ENCODE data around the gene GPR87. TPM values are rescaled to one million over a fixed set of nuclear protein-coding genes. Genes with fewer than 3 reads are reported as not detected.

GPR87 gene, protein sequence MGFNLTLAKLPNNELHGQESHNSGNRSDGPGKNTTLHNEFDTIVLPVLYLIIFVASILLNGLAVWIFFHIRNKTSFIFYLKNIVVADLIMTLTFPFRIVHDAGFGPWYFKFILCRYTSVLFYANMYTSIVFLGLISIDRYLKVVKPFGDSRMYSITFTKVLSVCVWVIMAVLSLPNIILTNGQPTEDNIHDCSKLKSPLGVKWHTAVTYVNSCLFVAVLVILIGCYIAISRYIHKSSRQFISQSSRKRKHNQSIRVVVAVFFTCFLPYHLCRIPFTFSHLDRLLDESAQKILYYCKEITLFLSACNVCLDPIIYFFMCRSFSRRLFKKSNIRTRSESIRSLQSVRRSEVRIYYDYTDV
- polyA plus RNA-seq (2013, experiment 1 of 2) = not detected
- not detected for polyA plus RNA-seq (2013, experiment 2 of 2)

DNA sequence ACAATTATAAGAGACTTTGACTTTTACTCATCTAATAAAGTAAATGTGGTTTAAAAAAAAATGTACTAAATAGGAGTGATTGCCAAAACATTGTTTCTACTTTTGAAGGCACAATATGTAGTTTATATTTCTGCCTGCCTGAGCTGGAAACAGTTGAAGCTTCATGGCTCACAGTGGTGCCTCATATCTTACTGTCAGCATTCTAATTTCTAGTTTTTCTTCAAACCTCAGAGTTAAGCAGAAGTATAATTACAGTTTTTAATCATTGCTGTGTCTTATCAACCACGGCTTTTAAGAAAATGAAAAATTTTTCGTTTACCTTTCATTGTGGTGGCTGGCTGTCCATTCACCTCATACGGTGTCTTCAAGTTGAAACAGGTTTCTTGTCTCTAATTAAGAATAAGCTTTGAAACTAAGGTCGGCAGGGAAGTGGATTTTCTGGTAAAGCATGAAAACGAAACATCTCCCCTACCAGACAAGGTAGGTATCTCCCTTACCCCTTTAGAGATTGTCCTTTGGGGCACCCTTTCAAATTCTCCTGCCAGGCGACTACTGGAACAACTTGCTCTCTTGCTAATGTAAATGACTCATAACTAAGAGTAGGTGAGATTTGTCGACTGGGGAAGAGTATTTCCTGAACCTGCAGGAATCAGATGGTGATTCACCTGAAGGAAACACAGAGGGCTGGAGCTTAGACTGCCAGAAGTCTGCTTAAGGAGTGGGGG is at the start of gene GPR87:
Gene GPR87, minus strand, starts transcription at position 554 of the 725 bp plus-strand sequence. CDS start 16,720 bp downstream, outside the sequence.
- H3K27me3 ChIP-seq (ENCODE audit: insufficient read depth, low read length) = no peaks in the 10 kb centered on the region
- no peak within 1 kb of the TSS for H3K9ac ChIP-seq (ENCODE audit: low read depth, low read length)
- H3K9me3 ChIP-seq (ENCODE audit: insufficient read depth, low read depth, low read length) = no peaks in the 10 kb centered on the region
- peak within 1 kb of the TSS; percentile 44 for H3K27ac ChIP-seq (ENCODE audit: low read depth, low read length)
- H3K4me3 ChIP-seq (ENCODE audit: low read length) = no peak within 1 kb of the TSS; the same call in 1 of the 2 replicates
- peaks cover 55% of the 10 kb centered on the region for H3K4me1 ChIP-seq (ENCODE audit: insufficient read depth, low read length)
- H3K36me3 ChIP-seq (ENCODE audit: insufficient read depth, low read length) = no peaks in the 10 kb centered on the region
- 78% methylated on average over 6 of the region's 7 CpGs for WGBS

DNA sequence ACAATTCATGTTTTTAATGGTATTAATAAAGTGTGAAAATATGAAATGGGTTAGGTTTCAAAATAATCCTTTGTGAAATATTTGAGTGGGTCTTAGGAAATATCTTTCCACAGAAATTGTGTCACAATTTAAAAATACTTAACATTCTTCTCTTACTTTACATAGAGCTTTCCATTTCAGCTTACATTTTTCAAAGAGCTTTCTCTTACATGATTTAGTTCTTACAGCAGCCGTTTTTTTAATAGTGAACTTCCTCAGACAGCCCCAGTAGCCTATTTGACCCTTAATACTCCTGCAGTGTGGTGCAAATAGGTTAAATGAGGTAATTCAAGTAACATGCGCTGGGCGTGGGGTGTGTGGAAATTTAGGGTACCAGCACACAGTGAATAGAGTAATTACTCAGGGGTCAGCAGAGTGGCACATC is 46.1 kb upstream of the GPR87 start:
- Histone ChIP-seq H3K36me3 (ENCODE audit: insufficient read depth, low read length) (peaks cover 29% of the 10 kb centered on the region), H3K4me3 (ENCODE audit: low read length) (no peak overlapping the region), H3K9ac (ENCODE audit: low read depth, low read length) (no peak overlapping the region), H3K27me3 (ENCODE audit: insufficient read depth, low read length) (no peaks in the 10 kb centered on the region), H3K27ac (ENCODE audit: low read depth, low read length) (no peak overlapping the region), H3K4me1 (ENCODE audit: insufficient read depth, low read length) (peaks cover 20% of the 10 kb centered on the region), H3K9me3 (ENCODE audit: insufficient read depth, low read depth, low read length) (no peaks in the 10 kb centered on the region)
- WGBS = 94% methylated on average over 3 of the region's 3 CpGs

DNA sequence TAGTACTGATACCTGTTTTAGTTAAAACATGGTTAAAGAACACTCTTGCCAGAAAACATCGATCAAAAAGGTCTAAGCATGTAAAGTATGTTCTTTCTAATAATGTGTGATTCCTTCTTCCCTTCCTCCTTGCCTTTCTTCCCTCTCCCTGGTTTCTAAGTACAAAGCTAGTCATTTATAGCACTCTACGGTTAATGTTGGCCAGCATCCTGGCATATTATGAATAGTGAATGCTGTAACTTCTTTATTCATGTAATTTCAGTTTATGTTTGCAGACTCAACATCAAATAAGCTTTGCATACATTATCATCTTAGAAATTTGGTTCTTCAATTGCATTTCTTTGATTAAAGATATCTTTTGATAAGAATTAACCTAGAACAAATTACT is 40.8 kb upstream of the GPR87 start:
- H3K4me1 ChIP-seq (ENCODE audit: insufficient read depth, low read length) = 0 out of 2 replicates have a peak, but pooled peaks cover 8% of the 10 kb centered on the region
- no peaks in the 10 kb centered on the region for H3K9me3 ChIP-seq (ENCODE audit: insufficient read depth, low read depth, low read length)
- H3K36me3 ChIP-seq (ENCODE audit: insufficient read depth, low read length) = peaks cover 34% of the 10 kb centered on the region
- no peak overlapping the region for H3K9ac ChIP-seq (ENCODE audit: low read depth, low read length)
- H3K27me3 ChIP-seq (ENCODE audit: insufficient read depth, low read length) = no peaks in the 10 kb centered on the region
- WGBS = 100% methylated on average over 1 of the region's 2 CpGs
- no peak overlapping the region for H3K27ac ChIP-seq (ENCODE audit: low read depth, low read length)
- H3K4me3 ChIP-seq (ENCODE audit: low read length) = no peak overlapping the region

DNA sequence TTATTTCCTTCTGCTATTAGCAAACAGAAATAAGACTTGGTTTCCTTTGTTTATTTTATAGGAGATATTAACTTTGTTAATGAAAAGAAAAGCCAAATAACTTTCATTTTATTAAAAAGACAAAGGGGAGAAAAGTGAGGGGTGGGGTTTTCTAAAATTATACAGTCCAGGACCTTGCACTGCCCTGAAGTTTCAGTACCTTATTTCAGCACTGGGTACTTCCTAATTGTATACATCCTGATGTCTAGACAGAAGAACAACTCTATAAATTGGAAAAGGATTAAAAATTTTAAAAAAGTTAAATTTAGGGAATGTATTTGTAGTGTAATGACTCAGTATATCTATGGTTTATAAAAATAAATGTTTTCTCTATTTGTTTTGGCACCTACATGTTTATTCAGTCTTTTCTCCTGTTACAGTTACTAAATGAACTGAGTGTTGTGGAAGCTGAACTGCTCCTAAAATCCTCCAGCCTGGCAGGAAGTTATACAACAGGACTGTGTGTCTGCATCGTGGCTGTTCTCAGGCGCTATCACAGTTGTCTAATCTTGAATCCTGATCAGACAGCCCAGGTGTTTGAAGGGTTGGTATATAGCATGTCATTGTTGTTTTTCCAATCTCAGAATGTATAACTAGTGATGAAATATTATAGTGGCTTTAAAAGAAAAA is 40.3 kb upstream of the GPR87 start:
- H3K4me1 ChIP-seq (ENCODE audit: insufficient read depth, low read length) = 0 out of 2 replicates have a peak, but pooled peaks cover 8% of the 10 kb centered on the region
- WGBS = 93% methylated on average over 2 of the region's 2 CpGs

DNA sequence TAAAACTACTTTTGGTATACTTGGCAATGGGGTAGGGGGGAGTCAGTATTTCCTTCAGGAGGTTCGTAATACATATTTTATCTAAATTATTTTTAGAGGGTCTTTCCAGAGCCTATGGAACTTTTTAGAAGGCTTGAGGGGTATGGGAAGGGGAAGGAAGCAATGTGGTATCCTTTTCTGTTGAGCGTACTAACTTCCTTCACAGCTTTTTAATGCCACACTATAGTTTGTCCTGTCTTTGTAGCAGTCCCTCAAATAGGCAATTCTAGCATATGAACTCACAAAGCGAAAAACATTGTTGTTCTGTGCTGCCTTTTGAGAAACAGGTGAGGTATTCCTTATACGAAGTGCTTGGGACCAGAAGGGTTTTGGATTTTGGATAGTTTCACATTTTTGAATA is 35.0 kb upstream of the GPR87 start:
- peaks cover 12% of the 10 kb centered on the region for H3K36me3 ChIP-seq (ENCODE audit: insufficient read depth, low read length)
- H3K27me3 ChIP-seq (ENCODE audit: insufficient read depth, low read length) = no peaks in the 10 kb centered on the region
- 100% methylated on average over 3 of the region's 4 CpGs for WGBS
- H3K4me3 ChIP-seq (ENCODE audit: low read length) = no peak overlapping the region
- no peak overlapping the region for H3K27ac ChIP-seq (ENCODE audit: low read depth, low read length)
- H3K9me3 ChIP-seq (ENCODE audit: insufficient read depth, low read depth, low read length) = no peaks in the 10 kb centered on the region
- H3K4me1 ChIP-seq (ENCODE audit: insufficient read depth, low read length) = peaks cover 24% of the 10 kb centered on the region
- H3K9ac ChIP-seq (ENCODE audit: low read depth, low read length) = no peak overlapping the region

More for the DNA sequence above, 40.3 kb upstream of the GPR87 start:
- no peak overlapping the region for H3K27ac ChIP-seq (ENCODE audit: low read depth, low read length)
- H3K4me3 ChIP-seq (ENCODE audit: low read length) = no peak overlapping the region
- no peaks in the 10 kb centered on the region for H3K9me3 ChIP-seq (ENCODE audit: insufficient read depth, low read depth, low read length)
- no peak overlapping the region for H3K9ac ChIP-seq (ENCODE audit: low read depth, low read length)
- H3K27me3 ChIP-seq (ENCODE audit: insufficient read depth, low read length) = no peaks in the 10 kb centered on the region
- peaks cover 34% of the 10 kb centered on the region for H3K36me3 ChIP-seq (ENCODE audit: insufficient read depth, low read length)

DNA sequence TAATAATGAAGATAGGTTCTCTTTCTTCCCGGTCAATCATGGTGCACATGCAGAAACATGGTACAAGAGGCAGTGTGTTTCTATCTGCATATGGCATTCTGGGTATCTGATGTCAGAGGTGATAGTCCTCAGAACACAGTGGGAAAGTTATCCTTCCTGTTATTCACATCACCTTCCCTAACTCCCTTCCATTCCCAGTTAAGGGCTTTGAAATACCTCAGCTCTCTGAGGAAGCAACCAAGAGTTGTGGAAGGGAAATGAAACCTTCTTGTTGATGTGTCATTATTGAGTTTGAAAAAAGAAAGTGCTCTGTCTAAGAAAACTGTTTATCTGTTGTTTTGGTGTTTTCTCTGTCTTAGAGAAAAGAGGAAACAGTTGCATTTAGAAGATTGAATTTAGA is 34.6 kb upstream of the GPR87 start:
- peaks cover 8% of the 10 kb centered on the region for H3K36me3 ChIP-seq (ENCODE audit: insufficient read depth, low read length)
- H3K27me3 ChIP-seq (ENCODE audit: insufficient read depth, low read length) = no peaks in the 10 kb centered on the region
- WGBS = 100% methylated on average over 1 of the region's 1 CpG
- H3K27ac ChIP-seq (ENCODE audit: low read depth, low read length) = no peak overlapping the region
- H3K4me1 ChIP-seq (ENCODE audit: insufficient read depth, low read length) = peaks cover 24% of the 10 kb centered on the region
- H3K9ac ChIP-seq (ENCODE audit: low read depth, low read length) = no peak overlapping the region
- H3K9me3 ChIP-seq (ENCODE audit: insufficient read depth, low read depth, low read length) = no peaks in the 10 kb centered on the region
- H3K4me3 ChIP-seq (ENCODE audit: low read length) = no peak overlapping the region

DNA sequence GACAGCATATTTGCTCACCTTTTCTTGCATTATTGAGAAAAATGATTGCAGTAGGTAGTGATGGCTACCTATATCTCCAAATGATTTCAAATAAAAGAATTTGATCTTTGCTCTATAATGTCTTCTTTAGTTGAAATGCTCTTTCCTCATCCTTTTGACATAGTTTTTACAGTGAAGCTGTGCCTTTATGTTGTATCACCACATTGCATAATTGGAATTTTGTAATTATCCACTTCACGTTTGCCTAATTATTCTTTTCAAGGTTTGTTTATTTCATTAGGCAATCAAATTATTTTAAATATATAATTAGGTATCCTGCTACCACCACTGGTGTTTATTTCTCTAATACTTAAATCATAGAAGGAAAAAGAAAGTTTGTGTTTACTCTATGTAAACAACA is 34.0 kb upstream of the GPR87 start:
- Histone ChIP-seq H3K9me3 (ENCODE audit: insufficient read depth, low read depth, low read length) (no peaks in the 10 kb centered on the region), H3K27me3 (ENCODE audit: insufficient read depth, low read length) (no peaks in the 10 kb centered on the region), H3K4me1 (ENCODE audit: insufficient read depth, low read length) (peaks cover 24% of the 10 kb centered on the region), H3K9ac (ENCODE audit: low read depth, low read length) (no peak overlapping the region), H3K27ac (ENCODE audit: low read depth, low read length) (no peak overlapping the region), H3K4me3 (ENCODE audit: low read length) (no peak overlapping the region), H3K36me3 (ENCODE audit: insufficient read depth, low read length) (peaks cover 2% of the 10 kb centered on the region)
- no CpG with 5 or more reads among the region's 1 CpG for WGBS

DNA sequence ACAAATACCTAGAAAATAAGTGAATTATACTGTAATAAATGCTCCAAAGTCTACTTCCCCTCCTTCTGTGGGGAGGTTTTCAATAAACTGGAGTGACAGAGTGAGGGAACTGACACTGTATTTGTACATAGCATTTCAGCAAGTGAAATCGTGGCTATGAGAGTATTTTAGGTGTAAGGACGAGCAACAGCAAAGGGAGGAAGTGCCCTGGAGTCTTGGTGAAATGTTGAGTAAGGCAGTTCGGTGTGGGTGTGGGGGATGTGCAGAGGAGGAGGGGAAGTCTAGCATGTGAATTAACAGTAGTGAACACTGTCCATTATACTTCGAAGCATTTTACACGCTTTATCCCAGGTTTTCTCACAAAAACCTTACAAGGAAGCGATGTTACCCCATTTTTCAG is 30.8 kb upstream of the GPR87 start:
- no peak overlapping the region for H3K9ac ChIP-seq (ENCODE audit: low read depth, low read length)
- H3K36me3 ChIP-seq (ENCODE audit: insufficient read depth, low read length) = no peaks in the 10 kb centered on the region
- 87% methylated on average over 6 of the region's 6 CpGs for WGBS
- no peaks in the 10 kb centered on the region for H3K9me3 ChIP-seq (ENCODE audit: insufficient read depth, low read depth, low read length)
- H3K27ac ChIP-seq (ENCODE audit: low read depth, low read length) = no peak overlapping the region; the same call in 1 of the 2 replicates
- no peak overlapping the region for H3K4me3 ChIP-seq (ENCODE audit: low read length)
- peaks cover 24% of the 10 kb centered on the region for H3K4me1 ChIP-seq (ENCODE audit: insufficient read depth, low read length)
- no peaks in the 10 kb centered on the region for H3K27me3 ChIP-seq (ENCODE audit: insufficient read depth, low read length)

DNA sequence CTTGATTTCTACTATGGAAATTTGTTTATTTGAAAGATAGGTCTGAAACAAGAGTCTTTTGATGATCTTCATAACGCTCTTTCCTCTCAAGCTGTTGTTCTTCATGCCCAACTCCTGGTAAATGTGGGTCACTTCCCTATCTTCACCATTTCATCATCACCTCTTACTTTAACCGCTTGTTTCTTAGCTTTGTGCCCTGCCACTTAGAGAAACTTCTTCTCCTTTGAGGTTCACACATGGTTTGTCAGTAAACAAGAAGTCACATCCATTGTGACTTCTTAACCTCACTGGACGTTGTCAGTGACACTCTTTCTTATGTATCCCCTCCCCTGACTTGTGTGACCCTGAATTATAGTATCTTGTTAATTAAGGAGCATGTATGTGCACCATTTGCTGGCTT is 29.7 kb upstream of the GPR87 start:
- no peak overlapping the region for H3K27ac ChIP-seq (ENCODE audit: low read depth, low read length)
- H3K9ac ChIP-seq (ENCODE audit: low read depth, low read length) = no peak overlapping the region
- H3K4me1 ChIP-seq (ENCODE audit: insufficient read depth, low read length) = peaks cover 24% of the 10 kb centered on the region
- no peaks in the 10 kb centered on the region for H3K36me3 ChIP-seq (ENCODE audit: insufficient read depth, low read length)
- WGBS = 91% methylated on average over 3 of the region's 3 CpGs
- H3K9me3 ChIP-seq (ENCODE audit: insufficient read depth, low read depth, low read length) = no peaks in the 10 kb centered on the region
- H3K27me3 ChIP-seq (ENCODE audit: insufficient read depth, low read length) = no peaks in the 10 kb centered on the region
- H3K4me3 ChIP-seq (ENCODE audit: low read length) = no peak overlapping the region

DNA sequence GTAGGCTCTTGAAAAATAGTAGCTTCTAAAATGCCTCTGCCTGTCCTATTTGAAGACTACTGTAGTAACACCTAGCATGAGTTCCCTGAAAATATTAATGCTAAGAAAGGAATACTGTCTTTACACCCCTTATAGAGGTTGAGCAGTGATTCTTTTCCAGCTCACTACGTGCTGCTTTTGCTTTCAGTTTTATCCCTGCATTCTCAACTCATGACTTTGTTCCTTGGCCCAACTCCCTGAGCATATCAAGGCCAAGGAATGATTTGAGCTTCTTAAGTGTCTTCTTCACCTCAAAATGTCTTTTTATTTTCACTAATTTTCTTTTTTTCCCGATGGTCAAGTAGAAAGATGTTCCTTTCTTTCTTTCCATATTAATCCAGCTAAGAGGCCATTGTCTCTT is 29.2 kb upstream of the GPR87 start:
- Histone ChIP-seq H3K27me3 (ENCODE audit: insufficient read depth, low read length) (no peaks in the 10 kb centered on the region), H3K9me3 (ENCODE audit: insufficient read depth, low read depth, low read length) (no peaks in the 10 kb centered on the region), H3K36me3 (ENCODE audit: insufficient read depth, low read length) (no peaks in the 10 kb centered on the region), H3K4me3 (ENCODE audit: low read length) (no peak overlapping the region), H3K27ac (ENCODE audit: low read depth, low read length) (no peak overlapping the region), H3K4me1 (ENCODE audit: insufficient read depth, low read length) (peaks cover 24% of the 10 kb centered on the region), H3K9ac (ENCODE audit: low read depth, low read length) (no peak overlapping the region)
- 91% methylated on average over 2 of the region's 2 CpGs for WGBS

DNA sequence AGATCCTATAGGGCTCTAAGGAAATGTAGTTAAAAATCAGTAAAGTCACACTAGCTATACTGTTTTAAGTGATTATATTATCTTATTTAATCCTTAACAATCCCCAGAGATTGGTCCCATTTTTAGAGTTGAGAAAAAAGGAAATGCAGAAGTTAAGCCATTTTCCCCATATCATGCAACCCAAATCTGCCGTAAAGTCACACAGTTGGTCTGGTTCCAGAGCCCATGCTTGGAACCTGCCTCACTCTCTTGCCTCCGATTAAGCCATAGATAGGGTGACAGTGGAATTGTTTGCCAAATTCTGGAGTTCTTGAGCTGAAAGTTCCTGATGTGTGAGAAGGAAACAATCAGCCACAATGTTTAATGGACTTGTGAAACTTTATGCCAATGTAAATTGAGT is 15.1 kb upstream of the GPR87 start:
- WGBS = 94% methylated on average over 2 of the region's 2 CpGs
- no peak overlapping the region for H3K4me3 ChIP-seq (ENCODE audit: low read length)
- H3K4me1 ChIP-seq (ENCODE audit: insufficient read depth, low read length) = 0 out of 2 replicates have a peak, but pooled peaks cover 5% of the 10 kb centered on the region
- no peaks in the 10 kb centered on the region for H3K27me3 ChIP-seq (ENCODE audit: insufficient read depth, low read length)
- no peak overlapping the region for H3K27ac ChIP-seq (ENCODE audit: low read depth, low read length)
- no peaks in the 10 kb centered on the region for H3K36me3 ChIP-seq (ENCODE audit: insufficient read depth, low read length)
- H3K9me3 ChIP-seq (ENCODE audit: insufficient read depth, low read depth, low read length) = no peaks in the 10 kb centered on the region
- H3K9ac ChIP-seq (ENCODE audit: low read depth, low read length) = no peak overlapping the region

All from HUES64 (cell line).